SIG-M5 treated with dmso at 0.1 percent for 504 hours (cell line): ENCODE results near the gene TRPM3.

Experiments used
- DNase-seq: peaks from one replicate; lab custom pipeline; 2025; ENCODE audit not compliant: unreplicated experiment; lab: John Stamatoyannopoulos, UW

The TRPM3 gene

DNA sequence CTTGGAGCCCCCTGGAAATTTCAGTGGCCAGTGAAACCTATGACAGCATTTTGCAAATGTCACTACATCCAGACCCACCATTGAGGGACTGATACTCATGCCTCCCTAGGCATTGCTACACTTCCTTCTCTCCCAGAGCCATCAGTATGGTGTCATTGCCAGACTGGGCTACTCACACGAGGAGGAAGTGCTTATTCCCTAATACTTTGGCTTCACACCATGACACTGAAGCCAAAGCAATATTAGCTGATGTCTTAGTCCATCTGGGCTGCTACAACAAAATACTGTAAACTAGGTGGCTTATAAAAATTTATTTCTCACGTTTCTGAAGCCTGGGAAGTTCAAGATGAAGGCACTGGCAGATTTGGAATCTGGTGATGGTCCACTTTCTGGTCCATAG, 22.6 kb downstream of the TRPM3 start:
- DNase-seq: no peak

GRCh38 chr9:71097671-71098070, 23.8 kb downstream of the TRPM3 start:
- DNase-seq: no peak

GRCh38 chr9:71096421-71097108, 24.9 kb downstream of the TRPM3 start:
- DNase-seq: no peak

DNA sequence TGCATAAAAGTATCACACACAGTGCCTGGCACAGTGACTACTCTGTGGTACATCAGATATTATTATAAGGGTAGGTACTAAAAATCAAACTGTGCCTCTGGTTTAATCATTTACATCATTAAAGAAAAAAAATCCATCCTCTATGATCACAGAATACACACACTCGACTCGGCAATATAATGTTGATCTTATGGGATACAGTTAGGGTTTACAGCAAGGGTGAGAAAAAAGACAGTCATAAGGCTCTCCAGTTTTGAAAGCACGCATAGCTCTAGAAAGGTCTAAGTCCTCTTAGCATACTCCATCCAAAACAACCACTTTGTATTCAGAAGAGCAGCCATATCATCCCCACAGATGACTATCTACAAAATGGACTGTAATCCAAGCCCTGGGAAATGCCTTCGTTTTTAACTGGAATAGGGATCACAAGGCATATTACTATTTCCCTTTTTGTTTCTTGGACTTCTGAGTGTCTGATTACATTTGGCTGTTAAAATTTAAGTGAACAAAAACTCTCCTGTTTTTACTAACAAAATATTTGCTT, 26.6 kb downstream of the TRPM3 start:
- no peak for DNase-seq

- DNase-seq: no peak
Measured at GRCh38 chr9:71090896-71091295, 30.5 kb downstream of the TRPM3 start.

GRCh38 chr9:71079451-71079850, 42.0 kb downstream of the TRPM3 start:
- no peak for DNase-seq

- no peak for DNase-seq
Measured at GRCh38 chr9:71076096-71076495, 45.3 kb downstream of the TRPM3 start.

DNA sequence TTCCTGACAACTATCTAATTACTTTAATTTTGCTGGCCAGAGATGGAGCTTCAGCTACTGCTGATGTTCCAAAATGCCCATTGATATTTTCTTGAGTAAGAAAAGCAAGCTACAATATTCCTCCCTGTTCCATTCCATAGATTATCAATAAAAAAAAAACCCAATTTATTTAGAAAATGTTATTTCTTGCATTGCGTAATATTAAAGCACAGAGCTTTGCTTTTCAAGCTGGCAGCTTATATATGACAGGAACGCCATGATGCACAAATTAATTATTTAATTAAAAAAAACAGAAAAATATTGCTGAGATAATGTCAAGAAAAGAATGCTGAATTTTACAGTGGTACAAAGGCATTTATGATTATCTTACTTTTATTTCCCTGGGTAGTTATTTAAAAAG, 47.9 kb downstream of the TRPM3 start:
- no peak for DNase-seq

GRCh38 chr9:71072587-71072986, 48.8 kb downstream of the TRPM3 start:
- no peak for DNase-seq

GRCh38 chr9:71071633-71072032, 49.8 kb downstream of the TRPM3 start:
- DNase-seq: no peak

DNA sequence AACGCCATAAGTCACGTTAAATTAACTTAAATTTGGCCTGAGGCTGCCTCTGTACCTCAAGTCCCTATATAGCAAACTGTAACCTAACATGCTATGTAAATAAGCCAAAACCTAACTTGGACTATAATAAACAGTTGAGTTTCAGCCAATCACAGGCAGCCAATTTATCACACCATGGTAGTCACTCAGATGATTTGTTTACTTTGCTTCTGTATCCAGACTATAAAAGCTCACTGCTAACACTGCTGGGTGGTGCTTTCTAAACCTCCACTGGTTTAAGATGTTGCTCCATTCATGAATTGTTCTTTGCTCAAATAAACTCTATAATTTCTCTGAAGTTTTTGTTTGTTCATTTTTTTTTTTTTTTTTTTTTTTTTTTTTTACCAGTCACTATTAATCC, 62.8 kb downstream of the TRPM3 start:
- no peak for DNase-seq

GRCh38 chr9:71052287-71052686, 69.1 kb downstream of the TRPM3 start:
- DNase-seq: no peak

DNA sequence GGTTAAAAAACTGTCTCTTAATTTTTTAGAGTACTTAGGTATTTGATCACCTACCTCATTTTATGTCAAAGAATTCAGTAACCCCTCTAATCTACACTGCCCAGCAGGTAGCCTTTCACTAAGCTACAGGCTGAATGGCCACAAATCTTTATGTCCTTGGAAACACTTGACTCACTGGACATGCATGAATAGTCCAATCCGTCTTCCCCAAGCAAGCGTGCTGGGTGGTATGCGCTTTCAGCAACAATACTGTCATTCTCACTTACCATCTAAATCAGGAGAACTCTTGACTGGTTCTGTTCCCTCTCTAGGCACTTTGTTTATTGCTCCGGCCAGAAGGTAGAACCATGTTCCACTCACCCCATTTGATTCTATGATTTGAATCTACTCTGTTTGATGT, 73.1 kb downstream of the TRPM3 start:
- DNase-seq: no peak

- DNase-seq: no peak
Measured at GRCh38 chr9:71042448-71042990, 78.9 kb downstream of the TRPM3 start.

GRCh38 chr9:71037521-71037920, 83.9 kb downstream of the TRPM3 start:
- DNase-seq: no peak

DNA sequence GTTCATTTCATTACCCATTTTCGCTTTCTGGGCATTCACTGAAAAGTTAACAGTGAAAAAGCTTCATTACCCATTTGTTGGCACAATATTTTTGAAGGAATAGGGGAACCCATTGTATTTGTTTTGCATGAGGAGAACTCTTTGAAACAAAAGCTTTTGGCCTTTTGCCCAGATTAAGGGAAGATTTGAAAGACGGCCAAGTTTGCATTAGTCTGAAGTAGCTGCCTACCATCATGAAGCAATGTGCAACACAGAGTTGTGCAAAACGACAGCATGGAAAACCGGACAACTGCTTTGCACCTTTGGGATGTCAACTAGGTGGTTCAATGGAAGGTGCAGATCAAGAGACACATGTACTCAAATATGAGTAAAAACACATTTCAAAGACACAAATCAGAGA, 84.9 kb downstream of the TRPM3 start:
- DNase-seq: no peak

DNA sequence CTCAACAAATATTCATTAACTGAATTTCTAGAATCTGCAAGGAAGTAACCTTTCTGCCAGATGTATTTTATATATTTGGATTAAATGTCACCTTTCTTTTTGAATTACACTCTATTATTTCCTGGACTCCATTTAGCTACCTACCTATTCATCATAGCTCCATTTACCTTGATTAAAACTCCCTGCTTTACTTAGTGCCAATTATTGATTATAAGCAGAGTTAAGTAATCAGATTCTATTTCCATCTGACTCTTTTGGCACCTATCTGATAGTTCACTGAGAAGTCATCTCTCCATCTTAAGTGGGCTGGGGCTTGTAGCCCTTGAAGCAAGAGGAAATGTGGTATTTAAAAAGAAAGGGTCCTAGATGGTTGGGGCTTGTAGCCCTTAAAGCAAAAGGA, 88.6 kb downstream of the TRPM3 start:
- DNase-seq: no peak

- no peak for DNase-seq
Measured at GRCh38 chr9:71025728-71026127, 95.7 kb downstream of the TRPM3 start.

- no peak for DNase-seq
Measured at GRCh38 chr9:71025201-71025600, 96.2 kb downstream of the TRPM3 start.

DNA sequence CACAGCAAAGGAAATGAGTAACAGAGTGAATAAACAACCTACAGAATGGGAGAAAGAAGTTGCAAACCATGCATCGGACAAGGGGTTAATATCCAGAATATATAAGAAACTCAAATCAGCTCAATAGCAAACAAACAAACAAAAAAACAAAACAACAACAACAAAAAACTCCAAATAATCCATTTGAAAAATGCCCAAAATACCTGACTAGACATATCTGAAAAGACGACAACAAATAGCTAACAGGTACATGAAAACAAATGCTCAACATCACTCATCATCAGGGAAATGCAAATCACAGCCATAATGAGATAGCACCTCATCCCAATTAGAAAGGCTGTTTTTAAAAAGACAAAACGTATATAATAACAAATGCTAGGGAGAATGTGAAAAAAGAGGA, 111.2 kb downstream of the TRPM3 start:
- no peak for DNase-seq

- no peak for DNase-seq
Measured at GRCh38 chr9:71005456-71005855, 116.0 kb downstream of the TRPM3 start.

DNA sequence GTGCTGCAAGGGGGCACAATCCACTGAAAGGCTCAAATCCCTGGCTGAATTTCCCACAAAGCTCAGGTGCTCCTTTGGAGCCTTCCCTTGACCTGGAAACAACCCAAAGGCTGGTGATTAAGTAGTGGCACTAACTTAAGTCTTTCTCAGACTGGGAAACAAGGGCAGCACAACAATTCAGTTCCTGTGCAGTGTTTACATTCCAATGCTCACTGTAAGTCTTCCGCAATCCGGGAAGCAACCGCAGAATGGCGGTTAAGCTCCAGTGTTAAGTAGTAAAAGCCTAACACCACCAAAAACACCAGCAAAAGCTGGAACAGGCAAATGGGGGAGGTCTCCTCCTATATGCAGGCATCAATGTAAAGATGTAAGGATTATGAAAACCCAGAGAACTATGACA, 117.2 kb downstream of the TRPM3 start:
- no peak for DNase-seq

DNA sequence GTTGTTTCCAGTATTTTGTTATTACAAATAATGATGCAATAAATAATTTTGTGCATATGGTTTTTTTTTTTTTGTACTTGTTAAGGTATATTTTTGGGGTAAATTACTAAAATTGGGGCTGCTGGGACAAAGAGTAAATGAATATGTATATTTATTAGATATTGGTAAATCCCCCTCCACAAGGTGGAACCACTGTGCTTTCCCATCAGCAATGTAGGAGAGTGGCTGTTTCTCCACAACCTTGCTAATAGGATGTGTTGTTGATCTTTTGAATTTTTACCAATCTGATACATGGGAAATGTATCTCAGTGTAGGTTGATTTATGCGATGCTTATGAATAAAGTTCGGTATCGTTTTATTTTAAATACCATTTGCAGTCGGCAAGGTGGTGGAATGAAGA, 118.1 kb downstream of the TRPM3 start:
- DNase-seq: no peak
